CD14-positive monocyte (primary cell): ENCODE measurements around the gene ADGRG1. TPM values are rescaled to one million over a fixed set of nuclear protein-coding genes. Genes with fewer than 3 reads are reported as not detected.

Experiments
- DNase-seq, 3 donors: peaks; one replicate each; pipeline ENCODE4 v3.0.0-alpha.2; 2011 to 2022
- H2AFZ ChIP-seq: 2 replicates; pipeline ENCODE4 v1.6.0; 2012; ENCODE audit warnings: mild to moderate bottlenecking, low read depth, low read length, inconsistent platforms; ENCODE audit not compliant: insufficient read depth, poor library complexity, severe bottlenecking
- H3K27ac ChIP-seq, 2 donors: 1 replicate in 1 of 2; 2 replicates in 1 of 2; pipeline ENCODE4 v1.5.1; 2012 to 2013; ENCODE audit warnings: low read length in 2 of 2, control low read depth in 1 of 2, inconsistent platforms in 1 of 2, low read depth in 1 of 2, mild to moderate bottlenecking in 1 of 2
- H3K27me3 ChIP-seq, 2 donors: one replicate each; pipeline versions ENCODE4 v1.6.0 to v1.6.1; 2011 to 2013; ENCODE audit warnings: low read length in 2 of 2; ENCODE audit not compliant: control insufficient read depth in 2 of 2, insufficient read depth in 2 of 2
- H3K36me3 ChIP-seq, 2 donors: replicated peaks in 1 of 2; 1 replicate in 1 of 2; 2 replicates in 1 of 2; pipeline versions ENCODE4 v1.5.1 to v1.6.1; 2012 to 2013; ENCODE audit warnings: low read length in 2 of 2, control low read depth in 1 of 2, inconsistent platforms in 1 of 2, mild to moderate bottlenecking in 1 of 2; ENCODE audit not compliant: insufficient read depth in 2 of 2, control insufficient read depth in 1 of 2
- H3K4me1 ChIP-seq, 2 donors: 1 replicate in 1 of 2; 2 replicates in 1 of 2; pipeline versions ENCODE4 v1.5.1 to v1.6.1; 2012 to 2013; ENCODE audit warnings: low read length in 2 of 2, control low read depth in 1 of 2, inconsistent platforms in 1 of 2, mild to moderate bottlenecking in 1 of 2, moderate library complexity in 1 of 2; ENCODE audit not compliant: insufficient read depth in 2 of 2, control insufficient read depth in 1 of 2
- H3K4me2 ChIP-seq: replicated peaks from 2 replicates; pipeline ENCODE3; 2012; ENCODE audit warnings: low read length, moderate library complexity, mild to moderate bottlenecking; ENCODE audit not compliant: poor library complexity, severe bottlenecking; ENCODE audit errors: extremely low read depth
- H3K4me3 ChIP-seq, 3 experiments: fragments of 200-600 bp in 1 of 3; sonication (generic) in 1 of 3; replicated peaks in 1 of 3; 1 replicate in 2 of 3; 2 replicates in 1 of 3; pipeline ENCODE4 v1.5.1; 2011 to 2013; ENCODE audit warnings: low read length in 3 of 3, mild to moderate bottlenecking in 3 of 3, control low read depth in 2 of 3, low read depth in 2 of 3, inconsistent platforms in 1 of 3, moderate library complexity in 1 of 3
- H3K79me2 ChIP-seq: 2 replicates; pipeline ENCODE4 v1.6.0; 2012; ENCODE audit warnings: mild to moderate bottlenecking, control low read depth, inconsistent platforms, low read length, moderate library complexity; ENCODE audit not compliant: insufficient read depth
- H3K9ac ChIP-seq: 2 replicates; pipeline ENCODE4 v1.6.0; 2017; ENCODE audit warnings: low read length, mild to moderate bottlenecking; ENCODE audit not compliant: insufficient read depth, poor library complexity, severe bottlenecking
- H3K9me3 ChIP-seq, 2 donors: replicated peaks in 1 of 2; 1 replicate in 1 of 2; 2 replicates in 1 of 2; pipeline versions ENCODE4 v1.5.1 to v1.6.1; 2012 to 2013; ENCODE audit warnings: low read length in 2 of 2, control low read depth in 1 of 2; ENCODE audit not compliant: control insufficient read depth in 1 of 2, insufficient read depth in 1 of 2
- H4K20me1 ChIP-seq: 2 replicates; pipeline ENCODE4 v1.6.0; 2012; ENCODE audit warnings: mild to moderate bottlenecking, low read length, control low read depth, moderate library complexity; ENCODE audit not compliant: insufficient read depth
- H3K27ac Mint-ChIP-seq, 7 donors: one replicate each; pipeline ENCODE4 v1.8.0; 2020; ENCODE audit warnings: mild to moderate bottlenecking in 7 of 7, mixed read lengths in 7 of 7, moderate library complexity in 6 of 7, inconsistent platforms in 2 of 7
- H3K27me3 Mint-ChIP-seq, 3 donors: one replicate each; pipeline ENCODE4 v1.8.0; 2021 to 2022; ENCODE audit warnings: low read depth in 3 of 3, mild to moderate bottlenecking in 3 of 3, mixed read lengths in 3 of 3, moderate library complexity in 3 of 3, inconsistent platforms in 1 of 3
- H3K36me3 Mint-ChIP-seq, 2 donors: one replicate each; pipeline ENCODE4 v1.8.0; 2020; ENCODE audit warnings: mixed read lengths in 2 of 2, inconsistent platforms in 1 of 2, mild to moderate bottlenecking in 1 of 2
- H3K4me1 Mint-ChIP-seq: one replicate; pipeline ENCODE4 v1.8.0; 2020; ENCODE audit warnings: mild to moderate bottlenecking, mixed read lengths
- H3K4me3 Mint-ChIP-seq, 2 donors: one replicate each; pipeline ENCODE4 v1.8.0; 2020; ENCODE audit warnings: mild to moderate bottlenecking in 2 of 2, mixed read lengths in 2 of 2, moderate library complexity in 1 of 2
- H3K9me3 Mint-ChIP-seq, 7 donors: one replicate each; pipeline ENCODE4 v1.8.0; 2020 to 2022; ENCODE audit warnings: mixed read lengths in 7 of 7, mild to moderate bottlenecking in 6 of 7, moderate library complexity in 6 of 7, inconsistent platforms in 2 of 7
- WGBS: methylation state at CpG from one replicate; pipeline ENCODE4 v1.1.5; 2013; ENCODE audit warnings: missing lambda C conversion rate; ENCODE audit not compliant: insufficient coverage; 5-methylcytosine and 5-hydroxymethylcytosine counted together
- intact Hi-C, 2 donors: fragments of 100-400 bp; cut with micrococcal nuclease; formaldehyde crosslinking; loops; one replicate each; pipeline versions ENCODE4 v1.15.0 to v1.15.1; 2023
- polyA plus RNA-seq, 3 donors: library from polyadenylated mRNA; depleted of rRNA in 1 of 3; unstranded in 2 of 3; stranded (reverse) in 1 of 3; fragments of 300-500 nt in 2 of 3; fragments of >200 nt in 1 of 3; fragmentation: Illumina TruSeq in 2 of 3; gene quantifications; 1 replicate in 2 of 3; 2 replicates in 1 of 3; pipeline ENCODE4 v1.2.3, GENCODE V29; 2012 to 2021
- TF ChIP-seq, protein P1 (sequence below): fragments of 200-600 bp; IDR thresholded peaks from one replicate; pipeline ENCODE4 v1.8.0; 2022; ENCODE audit warnings: antibody characterized with exemption, mild to moderate bottlenecking

Gene ADGRG1
- polyA plus RNA-seq, 3 donors: 0.07 to 0.39 (median 0.08) TPM

DNA sequence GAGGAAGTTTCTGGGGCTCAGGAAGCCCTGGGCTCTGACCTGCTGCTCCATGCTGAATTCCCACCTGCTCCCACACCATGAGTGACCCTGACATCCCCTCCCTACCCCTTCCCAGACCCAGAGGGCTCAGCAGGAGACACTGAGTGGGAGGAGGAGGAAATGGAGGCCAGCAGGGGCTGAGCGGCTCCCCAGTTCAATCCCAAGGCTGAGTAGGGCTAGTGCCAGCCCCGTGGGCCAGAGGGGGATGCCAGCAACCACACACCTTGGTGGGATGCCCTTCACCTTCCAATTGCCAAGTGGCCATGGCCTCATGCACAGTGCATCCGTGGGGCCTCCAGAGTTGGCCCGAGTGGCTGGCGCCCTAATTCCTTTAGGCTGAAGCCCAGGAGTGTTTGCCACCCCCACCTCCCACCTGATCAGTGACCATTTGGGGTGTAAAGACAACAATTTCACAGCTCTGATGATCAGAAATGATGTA lies 38.7 kb downstream of the ADGRG1 start:
- Histone ChIP-seq H3K27ac (peak overlapping the region in 1 of 2 donors; percentile 78), H3K79me2 (no peaks in the 10 kb centered on the region), H3K4me3 (no peak overlapping the region), H3K27me3 (no peaks in the 10 kb centered on the region), H3K9ac (peak overlapping the region; percentile 43), H3K36me3 (no peaks in the 10 kb centered on the region), H3K4me2 (peak overlapping the region; percentile 45), H3K4me1 (peaks cover 36 to 40% of the 10 kb centered on the region in 2 donors), H4K20me1 (no peaks in the 10 kb centered on the region), H2AFZ (no peak overlapping the region), H3K9me3 (no peaks in the 10 kb centered on the region)
- Mint-ChIP-seq H3K4me1 (peaks cover 52% of the 10 kb centered on the region), H3K9me3 (no peaks in the 10 kb centered on the region), H3K4me3 (no peak overlapping the region), H3K36me3 (peaks cover 6% of the 10 kb centered on the region in 2 donors), H3K27me3 (peaks cover 0 to 3% (median 0%) of the 10 kb centered on the region in 3 donors), H3K27ac (peak overlapping the region; percentile 82 to 96 (median 91))
- TF ChIP-seq, protein P1, sequence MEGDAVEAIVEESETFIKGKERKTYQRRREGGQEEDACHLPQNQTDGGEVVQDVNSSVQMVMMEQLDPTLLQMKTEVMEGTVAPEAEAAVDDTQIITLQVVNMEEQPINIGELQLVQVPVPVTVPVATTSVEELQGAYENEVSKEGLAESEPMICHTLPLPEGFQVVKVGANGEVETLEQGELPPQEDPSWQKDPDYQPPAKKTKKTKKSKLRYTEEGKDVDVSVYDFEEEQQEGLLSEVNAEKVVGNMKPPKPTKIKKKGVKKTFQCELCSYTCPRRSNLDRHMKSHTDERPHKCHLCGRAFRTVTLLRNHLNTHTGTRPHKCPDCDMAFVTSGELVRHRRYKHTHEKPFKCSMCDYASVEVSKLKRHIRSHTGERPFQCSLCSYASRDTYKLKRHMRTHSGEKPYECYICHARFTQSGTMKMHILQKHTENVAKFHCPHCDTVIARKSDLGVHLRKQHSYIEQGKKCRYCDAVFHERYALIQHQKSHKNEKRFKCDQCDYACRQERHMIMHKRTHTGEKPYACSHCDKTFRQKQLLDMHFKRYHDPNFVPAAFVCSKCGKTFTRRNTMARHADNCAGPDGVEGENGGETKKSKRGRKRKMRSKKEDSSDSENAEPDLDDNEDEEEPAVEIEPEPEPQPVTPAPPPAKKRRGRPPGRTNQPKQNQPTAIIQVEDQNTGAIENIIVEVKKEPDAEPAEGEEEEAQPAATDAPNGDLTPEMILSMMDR: no peak
- DNase-seq: no peak
- intact Hi-C loops: no loop called here
- WGBS: 87% methylated on average over 4 of the region's 5 CpGs

DNA sequence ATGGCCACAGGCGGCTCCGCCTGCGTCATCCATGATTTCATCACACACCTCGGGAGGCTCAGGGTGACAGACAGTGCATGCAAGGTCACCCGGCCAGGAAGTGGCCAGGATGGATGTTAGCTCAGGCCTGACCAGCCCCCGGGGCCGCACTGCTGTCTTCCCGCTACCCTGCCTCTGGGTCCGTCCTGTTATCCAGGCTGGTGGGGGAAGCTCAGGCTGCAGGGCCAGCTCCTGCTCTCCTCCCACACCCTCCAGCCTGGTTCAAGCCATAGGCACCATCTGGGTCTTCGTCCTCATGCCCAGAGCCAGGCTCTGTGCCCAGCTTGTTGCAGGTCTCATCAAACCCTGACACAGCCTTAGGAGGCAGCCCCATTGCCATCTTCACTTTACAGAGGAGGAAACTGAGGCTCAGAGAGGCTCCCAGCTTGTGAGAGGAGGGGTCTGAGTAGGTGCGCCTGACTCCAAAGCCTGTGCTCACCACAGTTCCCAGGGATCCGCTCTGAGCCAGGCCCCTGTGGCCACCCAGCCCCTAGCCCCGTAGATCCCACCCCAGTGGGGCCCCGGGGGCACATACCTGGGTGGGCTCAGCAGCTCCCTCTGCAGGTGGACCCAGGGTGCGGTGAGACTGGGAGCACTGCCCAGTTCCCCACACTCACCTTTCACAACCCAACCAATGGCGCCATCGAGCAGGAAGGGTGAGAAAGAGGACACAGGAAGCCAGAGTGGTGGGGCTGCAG lies 39.3 kb downstream of the ADGRG1 start:
- H3K4me1 Mint-ChIP-seq: peaks cover 52% of the 10 kb centered on the region
- Histone ChIP-seq H3K27ac (peak overlapping the region; percentile 31 to 78), H3K79me2 (no peaks in the 10 kb centered on the region), H4K20me1 (no peaks in the 10 kb centered on the region), H3K4me3 (peak overlapping the region in 1 of 3 experiments; percentile 32), H3K27me3 (no peaks in the 10 kb centered on the region), H3K36me3 (no peaks in the 10 kb centered on the region), H3K9me3 (no peaks in the 10 kb centered on the region), H3K4me1 (peaks cover 36 to 40% of the 10 kb centered on the region in 2 donors), H2AFZ (peak overlapping the region; percentile 30), H3K4me2 (peak overlapping the region; percentile 45), H3K9ac (peak overlapping the region; percentile 43)
- intact Hi-C loops: no loop called here
- peak overlapping the region; percentile 42 to 45 for H3K4me3 Mint-ChIP-seq
- H3K9me3 Mint-ChIP-seq: no peaks in the 10 kb centered on the region
- peak overlapping the region; percentile 82 to 96 (median 91) for H3K27ac Mint-ChIP-seq
- TF ChIP-seq, protein P1: peak; percentile 78
- 16% methylated on average over 14 of the region's 17 CpGs for WGBS
- H3K27me3 Mint-ChIP-seq: peaks cover 0 to 3% (median 0%) of the 10 kb centered on the region in 3 donors
- peaks cover 6% of the 10 kb centered on the region in 2 donors for H3K36me3 Mint-ChIP-seq
- peak; percentile 97 for DNase-seq
